Epithelial cell of esophagus (primary cell): ENCODE data around the gene PSD4.

ENCODE experiments used
- DNase-seq: peaks from one replicate; pipeline ENCODE4 v3.0.0; 2010; ENCODE audit warnings: low read depth
- H3K4me3 ChIP-seq: 2 replicates; pipeline ENCODE4 v1.5.1; 2011; ENCODE audit warnings: mild to moderate bottlenecking, low read length, control low read depth
- CTCF ChIP-seq: IDR thresholded peaks from 2 replicates; pipeline ENCODE4 v1.5.1; 2011; ENCODE audit warnings: low read depth, mild to moderate bottlenecking, low read length, control low read depth, inconsistent platforms; ENCODE audit not compliant: insufficient read depth; ENCODE audit errors: missing control alignments

The PSD4 gene

DNA sequence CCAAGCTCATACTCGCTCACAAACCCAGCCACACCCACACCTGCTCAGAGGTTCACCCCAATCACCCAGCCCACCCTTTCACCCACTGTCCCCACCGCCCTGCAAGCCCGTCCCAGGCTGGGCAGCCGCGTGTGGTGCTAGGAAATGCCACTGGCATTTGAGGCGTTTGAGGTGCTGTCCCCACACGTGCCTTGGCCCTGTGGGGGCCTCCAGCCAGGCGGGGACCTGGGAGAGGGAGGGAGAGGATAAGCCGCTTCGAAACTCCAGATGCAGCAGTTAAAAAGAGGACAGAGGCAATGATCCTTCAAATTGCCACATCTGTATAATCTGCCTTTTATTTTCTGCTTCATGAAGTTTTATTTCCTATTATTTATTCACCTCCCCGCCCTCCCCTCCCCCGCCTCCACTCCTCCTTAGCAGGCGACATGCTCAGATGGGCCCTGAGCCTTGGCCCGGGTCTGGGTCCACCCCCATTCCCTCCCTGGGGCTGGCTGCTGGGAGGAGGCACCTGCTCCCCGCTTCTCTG lies 35.9 kb downstream of the PSD4 start:
- no peak for TF ChIP-seq CTCF
- DNase-seq: no peak
- H3K4me3 ChIP-seq: no peak overlapping the region

GRCh38 chr2:113211226-113212105 lies 37.7 kb downstream of the PSD4 start:
- no peak overlapping the region for H3K4me3 ChIP-seq
- TF ChIP-seq CTCF: no peak
- peak; percentile 72 for DNase-seq

DNA sequence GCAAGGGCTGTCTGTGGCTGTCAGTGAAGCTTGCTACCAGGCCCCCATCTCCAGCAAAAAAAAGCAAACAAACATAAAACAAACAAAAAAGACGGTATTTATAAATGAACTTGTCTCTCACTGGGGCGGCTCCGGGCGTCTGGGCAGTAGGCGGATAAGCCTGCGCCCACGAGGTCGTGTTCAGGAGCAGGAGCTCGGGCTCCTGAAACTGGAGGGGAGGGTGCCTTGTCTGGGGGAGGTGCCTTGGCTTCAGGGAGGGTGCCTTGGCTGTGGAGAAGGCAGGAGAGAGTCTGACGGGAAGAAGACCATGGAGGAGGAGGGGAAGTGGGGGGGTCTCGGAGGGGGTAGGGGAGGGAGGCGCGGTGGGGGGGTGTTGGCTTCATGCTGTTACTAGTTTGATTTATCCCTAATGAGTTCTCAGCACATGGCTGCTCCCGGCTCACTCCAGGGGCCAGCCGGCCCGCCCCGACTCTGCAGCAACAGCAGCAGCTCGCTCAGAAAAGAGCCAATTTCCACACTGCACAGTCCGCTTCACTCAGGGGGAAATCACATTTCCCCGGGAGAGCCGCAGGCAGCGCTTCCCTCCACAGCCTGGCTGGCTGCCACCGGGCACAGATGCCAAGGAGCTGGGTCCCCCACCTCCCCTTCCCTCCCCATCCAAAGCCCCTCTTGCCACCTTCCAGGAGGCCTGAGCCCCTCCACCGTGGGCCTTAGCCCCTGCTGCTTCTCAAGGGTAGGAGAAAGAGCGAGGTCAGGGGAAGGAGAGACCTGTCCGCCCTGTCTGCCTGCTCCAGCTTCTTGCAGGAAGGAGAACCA lies 38.7 kb downstream of the PSD4 start:
- DNase-seq: no peak
- no peak overlapping the region for H3K4me3 ChIP-seq
- no peak for TF ChIP-seq CTCF

DNA sequence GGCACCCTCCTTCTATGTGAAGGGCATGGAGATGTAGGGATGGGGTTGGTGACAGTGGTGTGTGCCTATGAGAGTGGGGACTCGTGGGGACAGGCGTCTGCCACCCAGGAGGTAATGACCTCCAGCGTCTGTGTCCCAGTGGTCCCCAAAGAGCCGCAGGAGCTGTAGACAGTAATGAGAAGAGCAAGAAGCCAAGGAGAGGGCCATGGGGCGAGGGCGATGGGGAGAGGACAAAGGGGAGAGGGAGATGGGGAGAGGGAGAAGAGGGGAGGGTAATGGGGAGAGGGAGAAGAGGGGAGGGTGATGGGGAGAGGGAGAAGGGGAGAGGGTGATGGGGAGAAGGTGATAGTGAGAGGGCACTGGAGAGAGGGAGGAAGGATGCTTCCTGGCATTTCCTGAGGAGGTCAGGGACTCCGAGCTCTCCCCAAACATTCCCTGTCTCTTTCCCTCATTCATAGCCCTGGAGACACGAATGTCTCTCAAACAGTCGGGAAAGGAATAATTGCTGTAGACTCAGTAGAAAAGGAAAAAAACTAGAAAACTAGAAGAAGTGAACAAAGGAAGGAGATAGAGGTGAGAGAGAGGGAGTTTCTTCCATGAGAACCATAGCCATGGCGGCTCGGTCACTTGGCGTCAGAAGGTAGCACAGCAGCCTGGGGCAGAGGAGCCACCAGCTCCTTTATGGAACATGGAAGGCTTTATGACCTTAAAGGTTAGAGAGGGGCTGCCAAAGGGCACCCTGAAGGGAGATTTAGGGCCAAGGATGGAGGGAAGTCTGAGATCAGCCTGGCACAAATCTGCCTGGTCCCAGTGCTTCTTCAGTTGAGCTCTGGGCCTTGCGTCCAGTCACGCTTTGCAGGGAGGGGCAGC lies 39.5 kb downstream of the PSD4 start:
- H3K4me3 ChIP-seq: no peak overlapping the region

GRCh38 chr2:113214141-113214540 lies 40.4 kb downstream of the PSD4 start:
- H3K4me3 ChIP-seq: no peak overlapping the region
- DNase-seq: no peak
- no peak for TF ChIP-seq CTCF

More for the DNA sequence above, 39.5 kb downstream of the PSD4 start:
- no peak for TF ChIP-seq CTCF
- DNase-seq: no peak

DNA sequence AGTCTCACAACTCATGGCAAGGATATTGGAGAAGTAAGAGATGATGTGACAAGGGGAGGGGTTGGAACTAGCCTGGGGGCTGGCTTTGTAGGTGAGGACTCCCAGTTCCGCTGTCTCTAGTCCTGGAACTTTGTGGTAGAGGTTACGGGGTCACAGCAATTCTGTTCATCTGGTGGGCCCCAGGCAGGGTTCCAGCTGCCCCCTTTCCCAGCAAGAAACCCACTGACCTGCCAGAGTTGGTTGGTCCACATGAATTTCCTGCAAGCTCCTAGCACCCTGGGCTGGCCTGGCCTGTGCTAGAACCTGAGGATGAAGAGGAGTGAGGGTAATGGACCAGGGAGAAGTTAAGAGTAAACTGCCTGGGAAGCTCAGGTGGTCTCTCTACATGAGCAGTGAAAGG lies 41.3 kb downstream of the PSD4 start:
- no peak for TF ChIP-seq CTCF
- H3K4me3 ChIP-seq: no peak overlapping the region

More for the DNA sequence above, 41.3 kb downstream of the PSD4 start:
- no peak for DNase-seq
